GM12873 (cell line): ENCODE data around the gene SPATC1L.

Experiments
- CTCF ChIP-seq: IDR thresholded peaks from 2 replicates; pipeline ENCODE4 v1.5.1; 2012; ENCODE audit warnings: low read depth, mild to moderate bottlenecking, moderate library complexity, low read length, control low read depth; ENCODE audit not compliant: insufficient read depth; ENCODE audit errors: missing control alignments

SPATC1L gene

GRCh38 chr21:46168659-46169386 lies 15.4 kb downstream of the SPATC1L start:
- TF ChIP-seq CTCF: no peak

GRCh38 chr21:46168238-46168637 lies 16.0 kb downstream of the SPATC1L start:
- TF ChIP-seq CTCF: no peak

- no peak for TF ChIP-seq CTCF
Observed at GRCh38 chr21:46165098-46165497, 19.2 kb downstream of the SPATC1L start.

- TF ChIP-seq CTCF: no peak
Observed at GRCh38 chr21:46163380-46163779, 20.9 kb downstream of the SPATC1L start.

- TF ChIP-seq CTCF: no peak
Observed at GRCh38 chr21:46161633-46162592, 22.3 kb downstream of the SPATC1L start.

GRCh38 chr21:46160907-46161632 lies 23.2 kb downstream of the SPATC1L start:
- TF ChIP-seq CTCF: no peak

- no peak for TF ChIP-seq CTCF
Observed at GRCh38 chr21:46160657-46160906, 23.7 kb downstream of the SPATC1L start.
